Measurements from ENCODE around the gene IL19. TPM values are rescaled to one million over a fixed set of nuclear protein-coding genes. Genes with fewer than 3 reads are reported as not detected.
"Not testable (repeated sequence)": the region's sequence is repeated elsewhere in the genome, so short reads cannot be mapped to it uniquely, and the experiment has no call there.

Gene IL19
- total RNA-seq, 1 donor from 2014 or later: not detected

DNA sequence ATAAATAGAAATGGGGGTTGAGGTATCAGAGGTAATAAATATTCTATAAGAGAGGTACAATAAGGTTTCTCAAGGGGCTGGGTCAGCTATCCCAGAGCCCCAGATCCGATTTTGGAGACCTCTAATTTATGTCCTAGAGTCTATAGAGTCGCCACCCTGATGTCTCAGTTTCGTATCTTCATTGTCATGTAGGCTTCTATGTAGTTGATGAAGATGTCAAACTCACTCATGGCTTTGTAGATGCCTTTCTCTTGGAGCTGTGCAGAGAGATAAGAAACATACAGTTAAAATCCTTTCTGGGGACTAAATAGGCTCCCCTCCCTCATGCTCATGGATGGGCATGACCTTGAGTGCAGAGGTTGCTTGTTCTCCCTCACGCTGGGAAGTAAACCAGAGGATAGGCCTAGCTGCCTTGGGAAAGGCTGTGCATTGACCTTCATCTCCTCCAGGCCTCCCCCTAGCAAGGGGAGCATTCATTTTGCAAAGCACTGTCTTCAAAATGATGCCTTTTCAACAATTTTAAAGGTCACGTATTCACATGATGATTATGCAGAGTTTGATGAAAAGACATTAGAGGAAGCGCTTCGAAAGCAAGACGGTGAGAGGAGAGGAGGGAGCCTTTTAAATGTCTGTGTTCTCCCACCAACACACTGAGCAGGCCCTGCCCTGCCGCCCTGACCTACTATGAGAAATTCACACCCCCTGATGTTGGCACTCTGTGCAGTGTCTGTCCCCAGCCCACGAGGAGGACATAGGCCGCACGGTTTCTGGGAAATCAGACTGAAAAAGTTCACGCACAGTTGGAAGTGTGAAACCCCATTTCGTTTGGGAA, 1.9 kb upstream of the IL19 start:
- intact Hi-C loops (cut with micrococcal nuclease): loop anchor here (1.0 kb wide), 5 partner anchors 16 to 154 kb away; no protein-coding TSS in a partner anchor

DNA sequence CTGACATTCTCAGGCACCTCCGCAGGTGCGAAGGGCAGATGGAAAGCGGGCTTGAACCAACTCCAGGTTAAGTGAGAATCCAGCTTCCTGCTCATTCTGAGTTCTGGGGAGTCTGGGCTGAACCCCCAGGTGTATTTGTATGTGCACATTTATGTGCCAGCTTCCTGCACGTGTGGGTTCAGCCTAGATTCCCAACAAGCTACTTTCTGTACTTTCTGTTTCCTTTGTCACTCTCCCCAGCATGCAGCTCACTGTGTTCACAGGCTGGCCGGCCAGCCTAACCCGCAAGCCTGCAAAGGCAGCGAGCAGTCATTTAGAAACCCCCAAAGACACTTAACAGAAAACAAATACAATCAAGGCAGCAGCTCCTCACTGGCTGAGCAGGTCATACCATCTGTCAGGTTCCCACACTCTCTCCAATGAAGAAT, 1.3 kb upstream of the IL19 start:
- intact Hi-C loops (cut with micrococcal nuclease): loop anchor here (1.0 kb wide), 5 partner anchors 15 to 153 kb away; no protein-coding TSS in a partner anchor

DNA sequence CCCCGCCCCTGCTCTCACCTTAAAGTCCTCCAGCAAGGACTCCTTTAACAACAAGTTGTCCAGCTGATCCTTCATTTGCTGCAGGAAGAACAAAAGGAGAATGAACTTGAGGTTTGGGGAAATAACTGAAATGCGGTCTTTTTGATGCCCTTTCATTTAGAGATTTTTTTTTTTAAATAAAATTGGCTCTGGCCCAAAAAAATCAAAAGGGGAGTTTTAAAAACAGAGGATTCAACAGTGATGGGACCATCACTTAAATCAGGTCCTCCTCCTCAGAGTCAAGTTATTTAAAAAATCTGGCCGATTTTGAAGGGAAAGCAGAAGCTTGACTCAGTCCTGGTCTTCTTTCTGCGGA, 742 bp downstream of the IL19 start:
- intact Hi-C loops (cut with micrococcal nuclease): no loop called here

DNA sequence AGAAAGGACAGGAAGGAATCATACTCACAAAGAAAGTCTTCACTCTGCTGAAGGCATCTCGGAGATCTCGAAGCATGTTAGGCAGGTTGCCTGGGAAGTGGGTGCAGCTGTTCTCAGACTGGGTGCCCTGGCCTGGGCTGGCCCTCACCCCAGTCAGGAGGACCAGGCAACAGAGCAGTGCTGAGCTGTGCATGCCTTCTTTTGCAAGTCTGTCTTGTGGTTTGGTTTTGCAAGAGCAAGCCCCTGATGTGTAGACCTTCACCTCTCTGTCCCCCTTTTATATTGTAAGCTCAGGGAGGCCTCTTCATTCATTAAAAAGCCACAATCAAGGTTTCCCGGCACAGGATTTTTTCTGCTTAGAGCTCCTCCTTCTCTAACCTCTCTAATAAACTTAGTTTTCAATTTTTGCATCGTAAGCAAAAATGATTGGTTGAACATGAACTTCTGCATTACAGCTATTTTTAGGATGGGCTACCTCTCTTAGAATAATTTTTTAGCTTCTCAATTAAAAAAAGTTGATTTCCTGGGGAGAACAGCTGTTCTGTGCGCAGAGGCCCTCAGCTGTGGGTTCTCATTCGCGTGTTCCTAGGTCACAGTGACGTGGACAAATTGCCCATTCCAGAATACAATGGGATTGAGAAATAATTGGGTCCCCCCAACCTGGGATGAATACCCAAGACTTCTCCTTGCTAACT, 1.8 kb downstream of the IL19 start, which contains the start of gene IL10:
IL10 (minus strand) TSS at position 252 of the 695 bp plus-strand sequence; CDS start at position 193, 59 bp downstream.
- intact Hi-C loops (cut with micrococcal nuclease): no loop called here

DNA sequence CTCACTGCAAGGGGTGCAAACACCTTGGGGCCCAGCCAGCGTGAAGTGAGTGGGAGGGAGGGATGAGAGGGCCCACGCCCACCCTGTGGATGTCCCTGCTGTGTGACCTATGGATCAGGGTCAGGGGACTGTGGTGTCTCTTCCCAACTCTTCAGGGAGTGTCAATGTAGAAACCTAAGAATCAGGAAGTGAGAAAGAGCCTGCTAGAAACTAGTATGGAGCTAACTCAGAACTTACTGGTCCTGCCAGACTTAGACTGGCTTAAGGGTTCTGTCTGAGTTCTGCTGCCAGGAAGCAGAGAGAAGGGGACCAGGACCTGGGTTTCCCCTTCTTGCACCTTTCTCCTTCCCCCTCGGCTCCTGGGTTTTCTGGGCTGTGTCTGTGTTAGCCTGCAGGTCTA, 3.5 kb downstream of the IL19 start:
- intact Hi-C loops (cut with micrococcal nuclease): no loop called here

DNA sequence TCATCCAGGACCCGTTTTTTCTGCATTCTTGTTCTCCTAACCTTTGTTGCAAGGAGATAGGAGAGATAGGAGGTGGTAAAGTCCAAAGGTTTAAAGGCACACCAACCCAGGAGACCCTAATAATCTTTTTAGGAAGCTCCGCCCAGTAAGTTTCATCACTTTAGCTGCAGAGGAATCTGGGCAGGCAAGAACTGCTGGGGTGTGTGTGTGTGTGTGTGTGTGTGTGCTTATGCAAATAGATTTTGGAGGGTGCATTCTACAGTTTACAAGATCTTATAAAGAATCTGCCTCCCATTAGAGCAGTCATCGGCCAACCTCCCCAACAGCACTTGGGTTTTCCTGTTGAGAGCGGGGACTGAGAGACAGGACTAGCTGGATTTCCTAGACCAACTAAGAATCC, 5.7 kb downstream of the IL19 start:
- intact Hi-C loops (cut with micrococcal nuclease): no loop called here

DNA sequence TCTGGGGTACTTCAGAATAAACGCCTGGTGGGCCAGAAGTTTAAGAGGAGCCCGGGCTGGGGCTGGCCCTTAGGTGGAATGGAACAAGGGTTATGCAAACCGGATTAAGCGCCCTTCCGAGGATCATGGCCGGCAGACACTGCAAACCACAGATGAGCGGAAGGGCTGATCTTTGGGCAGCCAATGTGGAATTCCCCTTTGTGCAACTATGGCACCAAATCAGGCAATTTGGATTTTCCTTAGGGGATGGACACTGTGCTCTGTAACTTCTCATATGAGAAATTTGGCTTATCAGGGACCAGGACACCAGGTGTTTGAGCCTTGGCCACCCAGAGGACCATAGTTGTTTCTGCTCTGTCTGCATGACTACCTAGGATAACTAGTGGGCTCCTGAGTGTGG, 7.5 kb downstream of the IL19 start:
- intact Hi-C loops (cut with micrococcal nuclease): no loop called here

DNA sequence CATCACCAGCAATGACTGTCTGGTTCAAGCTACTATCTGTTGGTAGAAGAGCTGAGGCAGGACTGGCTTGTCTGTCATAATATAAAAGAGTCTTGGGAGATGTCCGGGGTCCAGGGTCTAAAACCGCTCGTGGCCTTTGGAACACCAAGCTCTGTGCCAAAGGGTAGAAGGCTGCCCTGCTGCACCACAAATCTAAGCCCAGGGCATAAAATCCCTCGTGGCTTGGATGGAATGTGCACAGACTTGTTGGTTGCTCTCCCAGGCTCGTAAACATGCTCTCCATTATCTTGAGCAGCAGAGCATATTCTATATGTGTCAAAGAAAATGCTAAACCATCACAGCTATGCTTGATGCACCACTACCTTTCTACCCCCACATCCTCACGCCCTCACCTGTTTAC, 8.3 kb downstream of the IL19 start:
- intact Hi-C loops (cut with micrococcal nuclease): not testable (repeated sequence)

DNA sequence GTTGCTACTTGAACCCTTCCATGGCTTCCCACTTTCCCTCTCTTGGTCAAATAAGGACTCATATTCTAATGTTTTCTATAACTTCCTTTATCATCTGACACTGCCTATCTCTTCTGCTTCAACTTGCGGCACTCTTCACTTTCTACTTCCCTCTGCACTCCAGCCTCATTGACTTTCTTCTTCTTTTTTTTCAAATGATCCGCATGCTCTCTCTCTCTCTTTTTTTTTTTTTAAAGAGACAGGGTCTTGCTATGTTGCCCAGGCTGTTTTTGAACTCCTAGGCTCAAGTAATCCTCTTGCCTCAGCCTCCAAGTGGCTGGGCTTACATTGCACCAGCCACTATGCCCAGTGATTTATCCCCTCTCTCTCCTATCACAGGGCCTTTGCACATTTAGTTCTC, 9.1 kb downstream of the IL19 start:
- intact Hi-C loops (cut with micrococcal nuclease): loop anchor here (5.0 kb wide), 1 partner anchor 558 kb away; no protein-coding TSS in a partner anchor

DNA sequence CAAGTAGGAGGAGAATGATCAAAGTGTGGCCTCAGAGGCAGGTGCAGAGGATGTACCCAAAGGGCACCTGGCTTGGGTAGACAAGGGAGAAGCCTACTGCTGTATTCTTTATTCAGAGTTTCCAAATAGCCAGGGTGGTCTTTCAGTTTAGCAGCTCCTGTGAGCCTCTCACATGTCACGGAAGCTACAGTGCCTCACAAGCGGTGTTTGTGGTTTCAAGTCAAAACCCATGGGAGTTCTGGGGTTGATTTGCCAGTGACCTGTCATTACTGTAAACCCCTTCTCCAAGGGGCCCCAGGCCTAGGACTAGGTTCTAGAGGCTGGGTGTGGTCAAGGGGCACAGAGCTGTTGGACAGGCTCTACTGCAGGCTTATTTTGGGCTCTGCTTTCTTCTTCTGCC, 11.9 kb downstream of the IL19 start:
- intact Hi-C loops (cut with micrococcal nuclease): loop anchor here (5.0 kb wide), 1 partner anchor 555 kb away; no protein-coding TSS in a partner anchor

DNA sequence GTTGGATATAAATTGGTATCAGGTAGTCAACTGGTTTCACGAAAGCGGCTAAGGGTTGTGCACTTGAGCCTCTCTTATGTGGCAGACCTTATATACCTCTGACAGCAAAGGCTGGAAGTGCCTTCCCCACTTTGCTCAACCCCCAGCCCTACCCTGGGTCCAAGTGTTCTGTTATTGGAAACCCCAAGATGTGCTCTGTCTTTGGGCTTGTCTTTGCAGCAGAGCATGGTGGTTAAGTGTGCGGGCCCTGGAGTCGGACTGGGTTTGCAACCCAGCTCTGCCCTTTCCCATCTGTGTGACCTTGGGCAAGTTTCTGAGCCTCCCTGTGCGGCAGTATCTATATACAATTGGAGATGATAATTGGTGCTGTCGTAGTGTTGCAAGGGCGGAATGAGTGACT, 12.9 kb downstream of the IL19 start:
- intact Hi-C loops (cut with micrococcal nuclease): loop anchor here (5.0 kb wide), 1 partner anchor 554 kb away; no protein-coding TSS in a partner anchor

DNA sequence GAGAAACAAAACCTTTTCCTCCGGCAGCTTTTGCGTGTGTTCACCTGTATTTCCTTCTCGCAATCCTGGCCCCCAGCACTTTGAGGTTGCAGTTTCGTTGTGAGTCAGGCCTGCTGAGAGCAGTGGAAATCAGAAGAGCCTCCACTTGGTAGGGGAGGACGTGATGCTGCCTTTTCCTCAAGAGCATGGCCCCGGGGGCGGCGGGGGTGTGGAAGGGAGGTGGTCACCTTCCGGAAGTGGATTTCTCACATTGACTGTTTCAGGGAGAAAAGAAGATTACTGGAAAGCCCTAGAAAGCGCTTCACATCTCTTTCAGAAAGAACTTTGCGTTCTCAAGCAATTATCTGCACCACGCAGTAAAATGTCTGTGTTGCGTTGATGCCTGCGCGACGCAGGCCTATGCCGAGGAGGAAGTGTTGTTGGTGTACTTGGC, 13.9 kb downstream of the IL19 start:
- intact Hi-C loops (cut with micrococcal nuclease): loop anchor here (1.0 to 5.0 kb wide), 10 partner anchors 10 to 553 kb away; no protein-coding TSS in a partner anchor

DNA sequence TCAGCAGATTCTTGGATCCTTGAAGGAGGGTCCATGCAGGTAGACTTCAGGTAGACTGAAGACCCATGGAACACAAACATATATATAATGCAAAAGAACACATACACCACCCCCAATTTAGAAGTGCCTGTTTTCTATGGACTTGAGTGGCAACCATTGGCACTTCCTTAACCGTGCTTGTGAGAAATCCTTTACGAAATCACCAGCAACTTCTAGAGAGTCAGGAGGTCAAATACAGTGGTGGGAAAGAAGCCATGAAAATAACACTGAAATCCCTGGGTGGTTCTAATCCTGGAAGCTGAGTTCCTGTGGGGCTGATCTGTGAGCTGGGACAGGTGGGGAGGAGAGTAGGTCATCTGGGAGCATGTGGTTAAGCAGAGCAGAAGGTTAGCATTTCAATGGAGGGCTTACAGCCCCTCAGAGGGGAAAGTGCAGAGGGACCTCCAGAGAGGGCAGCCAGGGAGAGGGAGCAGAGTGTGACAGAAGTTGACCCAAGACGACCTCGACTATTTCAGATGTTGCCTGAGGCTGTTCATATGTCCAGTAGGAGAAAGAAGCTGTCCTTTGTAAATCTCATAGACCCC, 14.7 kb downstream of the IL19 start:
- intact Hi-C loops (cut with micrococcal nuclease): no loop called here

DNA sequence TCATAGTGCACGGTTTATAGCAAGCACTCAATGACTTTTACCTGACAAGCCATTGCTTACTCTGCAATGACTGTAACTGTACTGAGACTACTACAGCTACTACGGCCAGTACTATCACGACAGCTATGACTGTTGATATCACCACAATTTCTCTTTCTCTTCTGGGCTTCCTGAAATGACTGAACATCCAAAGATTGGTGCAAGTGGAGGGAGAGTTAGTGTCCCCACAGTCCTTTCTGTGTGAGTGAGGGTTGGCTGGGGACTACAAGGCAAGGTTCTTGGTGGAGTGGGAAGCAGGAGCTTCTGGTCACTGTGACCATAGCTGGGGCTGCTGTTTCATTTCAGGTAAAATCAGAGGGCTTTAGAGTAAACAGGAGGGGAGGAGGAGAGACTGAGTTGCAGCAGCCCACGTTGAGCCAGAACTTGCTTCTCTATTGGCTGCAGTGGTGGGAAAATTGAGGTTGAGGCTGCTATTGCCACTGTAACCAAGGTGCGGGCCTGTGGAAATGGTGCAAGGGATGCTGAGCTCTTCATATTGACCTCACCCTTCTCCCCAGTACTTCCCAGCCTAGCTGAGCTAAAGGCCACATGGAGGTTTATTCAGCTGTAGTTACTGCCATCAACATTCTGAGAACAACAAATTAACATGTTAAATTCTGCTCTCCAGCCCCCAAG, 15.8 kb downstream of the IL19 start:
- intact Hi-C loops (cut with micrococcal nuclease): no loop called here

DNA sequence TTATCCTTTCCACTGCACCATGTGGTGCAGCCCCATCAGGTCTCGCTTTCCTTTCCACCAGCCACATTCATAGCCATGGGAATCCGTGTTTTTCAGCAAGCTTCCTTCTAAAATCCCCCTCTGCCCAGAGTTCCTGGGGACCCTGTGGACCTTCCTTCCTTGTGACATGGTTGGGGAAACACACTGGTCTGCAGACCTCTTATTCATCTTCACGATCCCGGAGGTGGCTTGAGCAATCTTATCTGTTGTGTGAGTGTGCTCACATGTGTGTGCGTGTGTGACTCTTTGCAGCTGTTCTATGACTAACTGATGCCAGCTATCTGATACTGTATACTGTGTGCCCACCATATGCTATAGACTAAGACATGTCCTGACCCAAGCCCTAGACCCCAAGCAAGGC, 17.3 kb downstream of the IL19 start:
- intact Hi-C loops (cut with micrococcal nuclease): no loop called here

DNA sequence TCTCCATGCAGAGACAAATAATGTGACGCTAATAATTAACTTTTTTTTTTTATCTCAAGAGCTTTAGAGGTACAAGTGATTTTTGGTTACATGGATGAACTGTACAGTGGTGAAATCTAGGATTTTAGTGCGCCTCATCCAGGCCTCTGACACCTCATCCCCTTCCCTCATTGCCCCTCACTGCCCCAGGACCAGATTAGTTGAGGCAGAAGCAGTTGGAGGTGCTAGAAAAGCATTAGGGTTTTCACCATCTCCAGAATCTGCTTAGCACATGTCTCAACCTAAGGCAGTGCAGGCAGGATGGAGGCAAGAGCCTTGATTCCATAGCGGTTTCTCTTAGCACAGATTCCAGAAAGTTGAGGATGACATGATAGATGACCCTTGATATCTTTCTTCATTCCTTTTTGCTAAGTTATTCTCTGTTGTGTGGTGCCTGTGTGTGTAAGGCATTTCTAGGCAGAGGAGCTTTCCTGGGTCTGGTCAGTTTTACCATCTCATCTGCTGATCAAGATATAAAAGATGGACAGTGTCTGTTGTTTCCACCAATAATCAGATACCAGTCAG, 18.0 kb downstream of the IL19 start:
- intact Hi-C loops (cut with micrococcal nuclease): no loop called here

DNA sequence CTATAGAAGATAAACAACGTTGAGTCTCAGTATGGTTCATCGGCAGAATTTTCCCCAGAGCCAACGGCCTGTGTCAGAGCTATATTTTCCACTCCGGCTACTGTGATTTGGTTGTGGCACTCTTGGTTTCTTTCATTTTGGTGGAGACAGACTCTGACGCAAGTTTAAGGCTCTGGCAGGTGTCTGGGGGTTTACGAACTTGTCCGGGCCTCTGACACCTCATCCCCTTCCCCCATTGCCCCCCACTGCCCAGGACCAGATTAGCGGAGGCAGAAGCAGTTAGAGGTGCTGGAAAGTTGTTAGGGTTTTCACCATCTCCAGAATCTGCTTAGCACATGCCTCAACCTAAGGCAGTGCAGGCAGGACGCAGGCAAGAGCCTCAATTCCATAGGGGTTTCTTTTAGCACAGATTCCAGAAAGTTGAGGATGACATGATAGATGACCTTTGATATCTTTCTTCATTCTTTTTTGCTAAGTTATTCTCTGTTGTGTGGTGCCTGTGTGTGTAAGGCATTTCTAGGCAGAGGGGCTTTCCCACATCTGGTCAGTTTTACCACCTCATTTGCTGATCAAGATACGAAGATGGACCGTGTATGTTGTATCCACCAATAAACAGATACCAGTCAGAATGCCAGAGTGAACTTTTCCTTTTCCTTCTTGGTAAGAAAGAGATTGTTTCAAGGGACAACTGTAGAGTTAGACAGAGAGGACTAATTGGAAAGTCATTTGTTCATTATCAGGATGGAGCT, 20.1 kb downstream of the IL19 start:
- intact Hi-C loops (cut with micrococcal nuclease): loop anchor here (1.0 kb wide), 1 partner anchor 13 kb away; no protein-coding TSS in a partner anchor

DNA sequence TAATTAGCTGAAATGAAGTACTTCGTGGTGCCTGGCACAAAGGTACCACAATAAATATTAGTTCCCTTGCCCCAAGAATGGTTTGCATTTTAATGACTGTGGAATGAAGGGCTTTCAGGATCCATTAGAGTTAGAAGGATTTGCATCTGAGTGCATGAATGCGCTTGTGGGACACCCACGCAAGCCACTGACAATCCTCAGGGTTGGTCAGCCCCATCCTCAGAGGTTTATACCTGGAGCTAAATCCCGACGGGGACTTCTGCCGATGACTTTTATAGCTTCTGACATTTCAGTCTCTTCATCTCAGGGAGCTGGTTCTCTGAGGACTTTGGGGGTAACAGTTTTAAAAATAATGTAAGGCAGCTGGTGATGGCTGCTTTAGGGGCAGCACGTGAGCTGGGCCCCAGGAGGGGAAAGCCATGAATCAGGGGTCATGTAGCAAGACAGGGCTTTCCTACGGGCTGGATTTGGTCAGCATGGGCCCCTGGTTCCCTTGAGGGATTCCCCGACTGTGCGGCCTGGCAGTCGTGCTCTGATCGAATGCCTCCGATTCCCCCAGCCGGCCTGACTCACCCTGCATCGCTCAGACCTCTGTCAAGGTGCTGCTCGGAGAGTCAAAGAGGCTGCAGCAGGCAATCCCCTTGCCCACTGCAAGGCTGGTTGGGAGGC, 22.5 kb downstream of the IL19 start:
- intact Hi-C loops (cut with micrococcal nuclease): no loop called here

DNA sequence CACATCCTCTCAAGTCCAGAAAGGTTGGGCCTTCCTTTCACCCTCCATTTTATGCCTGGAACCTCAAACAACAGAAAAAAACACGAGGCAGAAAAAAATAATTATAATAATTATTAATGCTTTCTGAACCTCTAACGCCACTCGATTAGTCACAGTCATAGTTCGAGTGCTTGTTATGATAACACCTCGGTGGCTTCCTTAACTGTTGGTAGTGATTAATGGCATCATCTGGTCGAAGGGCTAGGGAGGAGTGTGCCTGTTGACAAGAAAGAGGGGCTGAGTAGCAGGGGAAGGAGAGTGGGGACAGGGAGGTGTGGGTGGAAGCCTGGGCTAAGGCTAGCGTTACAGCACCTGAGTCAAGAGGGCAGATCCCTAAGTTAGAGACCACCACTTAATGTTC, 23.0 kb downstream of the IL19 start:
- intact Hi-C loops (cut with micrococcal nuclease): loop anchor here (1.0 kb wide), 1 partner anchor 9 kb away; no protein-coding TSS in a partner anchor
